NCI-H1694 treated with DMSO at 0.1 percent for 48 hours (cell line): ENCODE results near the gene SKIDA1.

Experiments used
- DNase-seq: peaks from one replicate; lab custom pipeline; 2025; lab: John Stamatoyannopoulos, UW

The SKIDA1 gene

GRCh38 chr10:21517134-21518031 lies 8.1 kb downstream of the SKIDA1 start:
- peak; percentile 69 for DNase-seq

- peak; percentile 18 for DNase-seq
Measured at GRCh38 chr10:21516242-21517131, 9.0 kb downstream of the SKIDA1 start.

- no peak for DNase-seq
Measured at GRCh38 chr10:21515361-21516241, 9.9 kb downstream of the SKIDA1 start.

- DNase-seq: no peak
Measured at GRCh38 chr10:21514818-21515351, 10.6 kb downstream of the SKIDA1 start.

- DNase-seq: no peak
Measured at GRCh38 chr10:21514129-21514817, 11.2 kb downstream of the SKIDA1 start.

GRCh38 chr10:21513405-21513788 lies 12.1 kb downstream of the SKIDA1 start:
- no peak for DNase-seq

- DNase-seq: no peak
Measured at GRCh38 chr10:21512573-21513404, 12.7 kb downstream of the SKIDA1 start.

GRCh38 chr10:21511946-21512572 lies 13.4 kb downstream of the SKIDA1 start:
- no peak for DNase-seq

- no peak for DNase-seq
Measured at GRCh38 chr10:21511095-21511570, 14.3 kb downstream of the SKIDA1 start.

- no peak for DNase-seq
Measured at GRCh38 chr10:21510241-21511094, 15.0 kb downstream of the SKIDA1 start.

- no peak for DNase-seq
Measured at GRCh38 chr10:21509341-21510240, 15.9 kb downstream of the SKIDA1 start.

GRCh38 chr10:21508706-21509331 lies 16.7 kb downstream of the SKIDA1 start:
- DNase-seq: no peak

GRCh38 chr10:21507150-21507549 lies 18.3 kb downstream of the SKIDA1 start:
- DNase-seq: no peak

GRCh38 chr10:21506351-21506750 lies 19.1 kb downstream of the SKIDA1 start:
- no peak for DNase-seq

- no peak for DNase-seq
Measured at GRCh38 chr10:21505711-21506278, 19.7 kb downstream of the SKIDA1 start.

- DNase-seq: no peak
Measured at GRCh38 chr10:21503542-21503941, 21.9 kb downstream of the SKIDA1 start.

- no peak for DNase-seq
Measured at GRCh38 chr10:21502348-21502740, 23.1 kb downstream of the SKIDA1 start.
